ENCODE data around the gene ST6GAL1.

ST6GAL1 gene

DNA sequence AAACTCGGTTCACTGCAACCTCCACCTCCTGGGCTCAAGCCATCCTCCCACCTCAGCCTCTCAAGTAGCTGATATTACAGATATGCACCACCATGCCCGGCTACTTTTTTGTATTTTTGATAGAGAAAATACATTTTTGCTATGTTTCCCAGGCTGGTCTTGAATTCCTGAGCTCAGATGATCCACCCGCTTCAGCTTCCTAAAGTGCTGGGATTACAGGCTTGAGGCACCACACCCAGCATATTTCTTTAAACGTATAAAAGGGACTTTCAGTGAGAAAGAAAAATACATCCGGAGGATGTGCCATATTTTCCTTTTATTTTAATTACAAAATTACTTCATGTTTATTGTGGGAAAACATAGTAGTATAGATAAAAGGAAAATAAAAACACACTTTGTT lies 153.8 kb downstream of the ST6GAL1 start:
- DNase-seq: no peak

DNA sequence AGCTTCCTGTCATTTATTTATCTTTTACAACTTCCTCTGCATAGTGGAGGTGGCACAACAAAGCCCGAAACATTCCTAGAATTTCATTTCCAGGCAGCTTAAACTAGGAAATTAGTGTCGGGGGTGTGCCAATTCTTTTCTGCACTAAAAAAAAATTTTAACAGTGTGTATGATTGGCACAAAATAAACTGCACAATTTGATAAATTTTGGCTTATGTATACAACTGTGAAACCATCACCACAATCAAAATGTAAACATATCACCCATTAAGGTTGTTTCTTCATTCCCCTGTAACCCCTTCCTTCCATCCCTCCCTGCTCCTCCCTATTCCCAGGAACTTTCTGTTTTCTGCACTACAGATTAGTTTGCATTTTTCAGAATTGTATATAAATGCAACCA lies 154.3 kb downstream of the ST6GAL1 start:
- DNase-seq: no peak

DNA sequence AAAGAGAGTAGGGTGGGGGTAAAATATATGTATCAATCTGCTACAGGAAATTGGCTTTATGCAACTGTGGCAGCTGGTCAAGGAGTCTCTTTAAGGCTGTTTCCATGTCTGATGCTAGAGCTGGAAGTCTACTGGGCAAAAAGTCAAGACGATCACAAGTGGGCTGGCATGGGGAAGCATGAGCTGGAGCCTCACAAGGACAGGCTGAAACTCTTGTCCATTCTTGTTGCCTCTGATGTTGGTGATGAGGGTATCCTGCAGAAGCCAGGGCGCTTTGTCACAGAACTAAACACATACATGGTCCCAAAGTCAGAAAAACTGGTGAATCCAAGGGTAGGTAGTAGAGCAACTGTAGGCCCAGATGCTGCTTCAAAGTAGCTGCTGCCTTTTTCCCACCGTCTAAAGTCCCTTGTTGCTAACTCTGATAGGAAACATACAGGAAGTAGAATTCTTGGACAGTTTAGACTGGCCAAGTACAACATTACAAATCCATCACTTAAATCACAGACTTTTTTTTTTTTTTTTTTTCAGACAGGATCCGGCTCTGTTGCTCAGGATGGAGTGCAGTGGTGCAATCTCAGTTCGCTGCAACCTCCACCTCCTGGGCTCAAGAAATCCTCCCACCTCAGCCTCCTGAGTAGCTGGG lies 154.8 kb downstream of the ST6GAL1 start:
- DNase-seq: no peak

DNA sequence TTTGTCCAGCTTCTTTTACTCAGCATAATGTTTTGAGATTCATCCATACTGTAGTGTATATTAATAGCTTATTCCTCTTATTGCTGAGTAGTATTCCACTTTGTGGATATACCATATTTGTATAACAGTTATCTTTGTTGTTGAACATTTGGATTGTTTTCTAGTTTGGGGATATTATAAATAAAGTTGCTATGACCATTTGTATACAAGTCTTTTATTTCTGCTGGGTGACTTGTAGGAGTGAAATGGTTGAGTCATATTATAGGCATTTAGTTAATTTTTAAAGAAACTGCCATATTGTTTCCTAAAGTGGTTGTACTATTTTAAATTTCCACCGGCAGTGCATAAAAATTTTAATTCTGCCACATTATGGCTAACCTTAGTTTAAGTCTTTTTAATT lies 155.6 kb downstream of the ST6GAL1 start:
- DNase-seq: no peak

DNA sequence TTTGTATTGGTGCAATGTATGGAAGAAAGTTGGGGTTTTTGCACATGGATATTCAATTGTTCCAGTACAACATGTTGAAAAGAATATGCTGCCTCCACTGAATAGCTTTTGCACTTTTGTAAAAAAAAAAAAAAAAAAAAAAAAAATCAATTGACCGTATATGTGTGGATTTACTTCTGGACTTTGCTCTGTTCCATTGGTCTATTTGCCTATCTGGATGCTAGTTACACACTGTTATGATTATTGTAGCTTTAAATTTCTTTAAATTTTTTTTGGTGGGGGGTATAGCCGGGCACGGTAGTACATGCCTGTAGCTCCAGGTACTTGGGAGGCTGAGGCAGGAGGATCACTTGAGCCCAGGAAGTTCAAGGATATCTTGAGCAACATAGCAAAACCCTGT lies 156.5 kb downstream of the ST6GAL1 start:
- no peak for DNase-seq

DNA sequence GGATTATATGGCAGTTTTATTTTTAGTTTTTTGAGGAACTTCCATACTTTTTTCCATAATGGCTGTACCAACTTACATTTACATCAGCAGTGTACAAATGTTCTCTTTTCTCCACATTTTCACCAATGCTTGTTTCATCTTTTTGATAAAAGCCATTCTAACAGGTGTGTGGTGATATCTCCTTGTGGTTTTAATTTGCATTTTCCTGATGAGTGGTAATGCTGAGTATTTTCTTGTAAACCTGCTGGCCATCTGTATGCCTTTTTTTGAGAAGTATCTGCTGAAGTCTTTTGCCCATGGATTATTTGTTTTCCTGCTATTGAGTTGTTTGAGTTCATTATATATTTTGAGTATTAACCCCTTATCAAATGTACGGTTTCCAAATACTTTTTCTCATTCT lies 158.4 kb downstream of the ST6GAL1 start:
- DNase-seq: no peak

DNA sequence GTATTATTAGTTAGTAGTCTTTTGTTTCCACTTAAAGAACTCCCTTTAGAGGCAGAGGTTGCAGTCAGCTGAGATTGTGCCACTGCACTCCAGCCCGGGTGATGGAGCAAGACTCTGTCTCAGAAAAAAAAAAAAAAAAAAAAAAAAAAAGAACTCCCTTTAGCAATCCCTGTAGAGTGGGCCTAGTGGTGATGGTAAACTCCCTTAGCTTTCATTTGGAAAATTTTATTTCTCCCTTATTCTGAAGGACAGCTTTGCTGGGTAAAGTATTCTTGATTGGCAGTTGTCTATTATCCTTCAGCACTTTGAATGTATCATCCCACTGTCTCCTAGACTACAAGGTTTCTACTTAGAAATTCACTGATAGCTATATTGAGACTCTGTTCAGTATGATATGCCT lies 163.0 kb downstream of the ST6GAL1 start:
- no peak for DNase-seq

DNA sequence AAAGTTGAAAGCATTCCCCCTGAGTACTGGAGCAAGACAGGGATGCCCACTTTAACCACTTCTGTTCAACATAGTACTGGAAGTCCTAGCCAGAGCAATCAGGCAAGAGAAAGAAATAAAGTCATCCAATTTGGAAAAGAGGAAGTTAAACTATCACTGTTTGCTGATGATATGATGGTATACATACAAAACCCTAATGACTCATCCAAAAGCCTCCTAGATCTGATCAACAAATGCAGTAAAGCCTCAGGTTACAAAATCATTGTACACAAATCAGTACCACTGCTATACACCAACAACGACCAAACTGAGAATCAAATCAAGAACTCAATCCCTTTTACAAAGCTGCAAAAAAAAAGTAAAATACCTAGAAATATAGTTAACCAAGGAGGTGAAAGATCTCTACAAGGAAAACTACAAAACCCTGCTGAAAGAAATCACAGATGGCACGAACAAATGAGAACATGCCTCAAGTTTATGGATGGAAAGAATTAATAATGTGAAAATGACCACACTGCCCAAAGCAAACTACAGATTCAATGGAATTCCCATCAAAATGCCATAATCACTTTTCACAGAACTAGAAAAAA lies 168.7 kb downstream of the ST6GAL1 start:
- DNase-seq: no peak

DNA sequence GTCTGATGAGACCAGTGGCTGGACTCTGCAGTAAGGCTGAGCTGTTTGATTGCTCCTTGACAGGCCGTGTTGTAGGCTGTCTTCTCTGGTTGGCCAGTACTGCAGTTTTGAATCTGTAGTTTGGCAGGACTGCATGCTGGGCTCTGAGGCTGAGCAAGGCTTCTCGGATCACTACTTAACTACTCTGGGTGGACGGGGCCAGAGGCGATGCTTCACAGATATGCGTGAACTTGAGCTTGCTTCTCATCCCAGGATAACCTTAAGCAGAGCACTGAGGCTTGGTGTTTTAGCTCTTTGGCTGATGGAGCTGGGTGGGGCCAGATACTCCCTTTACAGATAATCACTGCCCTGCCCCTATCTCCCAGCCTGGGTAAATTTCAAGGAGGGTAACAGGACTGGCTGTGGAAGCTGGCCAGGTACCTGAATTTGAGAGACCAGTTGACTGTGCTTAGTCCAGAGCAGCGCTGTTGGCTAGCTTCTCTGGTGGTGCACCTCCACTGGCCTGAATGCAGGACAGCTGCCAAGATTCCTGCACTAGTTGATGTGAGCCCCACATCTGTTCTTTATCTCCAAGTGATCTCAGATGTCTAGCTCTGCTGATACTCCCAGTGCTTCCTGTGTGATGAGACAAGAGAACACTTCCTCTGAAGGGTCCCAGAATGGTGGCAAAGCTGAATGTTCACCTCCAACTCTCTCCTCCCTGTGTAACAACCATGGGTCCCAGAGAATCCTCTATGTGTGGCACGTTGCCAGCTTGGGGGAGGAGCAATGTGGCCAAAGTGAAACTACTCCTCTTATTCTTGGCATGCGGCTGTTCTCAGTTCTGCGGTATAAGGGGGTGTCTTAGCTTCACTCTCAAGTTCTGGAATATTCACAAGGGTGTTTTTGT lies 171.1 kb downstream of the ST6GAL1 start:
- peak; percentile 3 for DNase-seq

DNA sequence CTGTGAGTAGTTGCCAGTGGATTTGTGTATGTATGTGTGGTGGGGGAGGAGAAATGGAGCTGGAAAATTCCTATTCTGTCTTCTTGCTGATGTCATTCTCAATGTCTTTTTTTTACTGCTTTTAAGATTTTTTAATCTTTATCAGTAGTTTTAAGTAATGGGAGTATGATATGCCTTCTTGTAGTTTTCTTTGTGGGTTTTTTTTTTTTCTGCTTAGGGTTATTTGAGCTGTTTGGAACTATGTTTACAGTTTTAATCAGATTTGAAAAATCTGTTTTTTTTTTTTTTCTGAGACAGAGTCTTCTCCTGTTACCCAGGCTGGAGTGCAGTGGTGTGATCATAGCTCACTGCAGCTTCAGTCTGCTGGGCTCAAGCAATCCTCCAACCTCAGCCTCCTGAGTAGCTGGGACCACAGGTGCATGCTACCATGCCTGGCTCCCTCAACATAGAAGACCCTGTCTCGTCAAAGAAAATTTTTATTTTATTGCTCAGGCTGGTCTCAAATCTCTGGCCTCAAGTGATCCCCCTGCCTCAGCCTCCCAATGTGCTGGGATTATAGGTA lies 171.8 kb downstream of the ST6GAL1 start:
- DNase-seq: no peak

DNA sequence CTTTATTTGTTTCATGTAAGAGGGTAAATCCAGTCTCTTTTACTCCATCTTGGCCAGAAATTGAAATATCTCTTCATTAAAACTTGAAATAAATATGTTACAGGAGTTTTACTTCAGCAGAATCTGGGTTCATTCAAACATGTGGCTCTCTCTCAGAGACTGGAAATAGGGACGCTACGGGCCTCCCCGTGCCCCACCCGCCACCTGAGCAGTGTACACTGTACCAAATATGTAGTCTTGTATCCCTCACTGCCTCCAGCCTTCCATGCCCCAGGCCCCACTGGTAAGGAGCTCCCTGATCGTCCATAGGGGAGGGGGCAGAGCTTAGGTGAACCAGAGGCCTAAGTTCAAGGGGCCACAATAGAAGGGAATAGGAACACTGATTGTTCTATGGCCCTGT lies 172.9 kb downstream of the ST6GAL1 start:
- no peak for DNase-seq

DNA sequence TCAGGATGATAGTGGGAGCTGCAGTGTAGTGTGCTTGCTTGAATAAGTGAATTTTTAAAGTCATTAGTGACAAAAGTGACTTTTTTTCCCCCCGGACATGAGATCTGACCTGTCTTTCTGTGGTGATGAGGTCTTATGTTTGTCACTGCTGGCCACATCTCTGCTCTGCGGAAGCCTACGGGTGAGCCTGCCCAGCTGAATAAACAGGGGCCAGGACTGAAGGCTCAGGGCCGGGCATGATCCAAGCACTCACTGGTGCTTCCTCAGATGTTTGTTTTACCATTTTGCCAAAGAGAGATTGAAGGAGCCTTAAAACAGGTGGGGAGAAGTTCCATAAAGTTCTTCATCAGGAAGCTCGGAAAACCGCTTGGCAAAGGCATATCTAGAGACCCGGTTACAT lies 174.0 kb downstream of the ST6GAL1 start:
- no peak for DNase-seq

DNA sequence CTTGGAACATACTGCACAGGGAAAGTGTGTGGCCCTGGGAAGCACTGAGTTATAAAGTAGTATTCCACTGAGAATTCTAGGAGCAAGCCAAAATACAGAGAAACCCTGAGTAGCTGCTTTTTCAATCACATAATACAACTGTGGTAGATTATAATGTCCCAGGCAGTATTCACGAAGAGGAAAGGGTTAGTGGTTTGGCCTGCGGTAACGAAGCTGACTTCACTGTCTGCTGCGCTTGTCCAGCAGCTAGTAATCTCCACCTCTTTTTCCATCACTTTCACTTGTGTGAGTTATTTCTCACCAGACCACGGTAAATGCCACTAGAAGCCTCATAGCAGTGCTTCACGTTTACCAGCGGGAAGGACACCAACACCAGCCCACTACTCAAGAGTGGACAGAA lies 174.6 kb downstream of the ST6GAL1 start:
- DNase-seq: no peak

DNA sequence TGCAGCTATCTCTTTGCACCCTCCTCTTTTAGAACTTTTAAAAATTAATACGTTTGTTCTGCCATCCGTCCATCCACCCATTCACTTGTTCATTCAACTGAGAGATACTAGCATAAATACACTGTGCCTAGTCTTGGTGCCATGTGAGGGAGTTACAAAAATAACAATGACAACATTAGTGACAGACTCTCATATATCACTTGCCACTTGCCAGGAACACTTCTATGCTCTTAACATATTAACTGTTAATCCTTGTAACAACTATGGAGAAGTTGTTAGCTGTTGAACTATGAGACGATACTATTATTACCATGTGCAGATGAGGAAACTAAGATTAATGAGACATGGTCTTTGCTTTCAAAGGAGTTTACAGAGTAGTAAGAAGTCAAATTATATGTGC lies 175.4 kb downstream of the ST6GAL1 start:
- DNase-seq: no peak

DNA sequence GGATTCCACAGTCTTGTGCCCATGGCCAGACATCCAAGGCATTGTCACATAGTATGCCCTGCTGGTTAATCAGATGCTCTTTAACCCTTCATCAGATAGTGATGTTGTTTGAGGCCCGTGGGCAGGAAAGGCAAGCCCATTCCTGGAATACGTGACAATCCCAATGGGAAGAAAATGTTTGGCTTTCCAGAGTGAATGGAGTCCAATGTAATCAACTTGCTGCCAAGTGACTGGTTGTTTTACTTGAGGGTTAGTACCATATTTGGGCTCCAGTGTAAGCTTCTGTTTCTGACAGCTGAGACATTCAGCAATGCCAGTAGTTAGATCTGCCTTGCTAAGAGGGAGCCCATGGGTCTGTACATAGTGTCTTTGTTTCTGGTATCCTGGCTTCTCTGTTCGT lies 177.7 kb downstream of the ST6GAL1 start:
- no peak for DNase-seq

DNA sequence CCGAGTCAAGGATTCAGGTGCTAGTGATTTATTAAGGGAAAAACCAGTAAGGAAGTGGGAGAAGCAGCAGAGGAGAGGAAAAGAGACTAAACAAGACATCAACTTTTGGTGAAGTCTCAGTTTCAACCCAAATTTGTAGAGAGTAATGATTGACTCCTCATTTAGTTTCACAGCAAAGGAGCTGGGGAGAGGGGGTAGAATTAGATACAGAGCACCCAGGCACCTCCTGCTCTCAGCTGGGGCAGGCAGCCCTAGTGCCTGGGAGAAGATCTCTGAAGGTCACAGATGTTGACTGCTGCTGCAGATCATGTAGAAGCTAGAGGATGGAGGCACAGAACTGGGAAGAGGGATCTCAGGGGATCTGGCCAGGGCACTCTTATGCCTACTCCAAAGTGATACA lies 179.8 kb downstream of the ST6GAL1 start:
- DNase-seq: no peak

DNA sequence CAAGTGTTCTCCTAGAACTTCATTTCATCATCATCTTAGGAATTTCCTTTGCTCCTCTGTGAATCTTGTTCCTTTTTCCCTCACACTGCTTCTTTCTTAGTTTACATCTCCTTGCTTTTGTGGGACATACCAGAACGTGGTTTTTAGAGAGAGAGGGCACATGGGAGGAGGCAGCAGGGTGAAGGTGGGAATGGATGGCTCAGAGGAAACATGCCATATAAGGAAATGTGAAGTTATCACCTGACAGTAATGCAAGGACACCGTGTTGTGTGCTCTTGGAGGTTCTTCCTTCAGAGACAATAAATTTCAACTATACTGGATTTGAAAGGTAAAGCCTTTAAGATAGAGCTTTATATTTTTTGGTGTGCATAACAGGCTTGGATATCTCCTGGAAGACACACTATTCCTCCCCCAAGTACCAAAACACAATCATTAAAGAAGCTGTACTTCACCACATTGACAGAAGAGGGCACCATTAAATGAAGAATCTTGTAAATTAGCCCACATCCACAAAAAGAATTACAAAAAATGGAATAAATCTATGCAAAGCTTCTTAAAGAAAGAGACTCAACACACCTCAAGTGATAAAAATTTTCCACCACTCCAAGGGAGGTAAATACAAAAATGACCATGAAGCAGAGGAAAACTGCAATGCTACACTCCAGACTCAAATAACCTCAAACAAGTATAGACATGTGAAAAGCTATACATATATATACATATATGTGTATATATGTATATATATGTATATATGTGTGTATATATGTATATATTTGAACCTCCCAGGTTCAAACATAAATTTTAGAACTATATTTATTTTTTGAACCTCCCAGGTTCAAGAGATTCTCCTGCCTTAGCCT lies 182.8 kb downstream of the ST6GAL1 start:
- no peak for DNase-seq

DNA sequence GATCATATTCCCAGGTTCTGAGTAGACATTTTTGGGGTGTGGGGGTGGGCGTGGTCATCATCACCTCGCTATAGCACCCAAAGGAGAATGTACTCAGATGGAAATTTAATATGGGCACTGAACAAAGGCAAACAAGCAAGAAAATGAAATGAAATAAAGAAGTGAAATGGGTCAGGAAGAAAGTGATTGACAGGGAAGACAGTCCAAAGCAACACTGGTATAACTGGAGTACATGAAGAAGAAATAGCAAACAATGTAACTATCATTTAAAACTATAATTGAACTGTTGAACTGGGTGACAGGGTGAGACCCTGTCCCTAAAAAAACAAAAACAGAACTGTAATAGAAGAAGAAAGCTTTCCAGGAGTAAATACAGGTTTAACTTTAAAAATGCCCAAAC lies 184.2 kb downstream of the ST6GAL1 start:
- no peak for DNase-seq

DNA sequence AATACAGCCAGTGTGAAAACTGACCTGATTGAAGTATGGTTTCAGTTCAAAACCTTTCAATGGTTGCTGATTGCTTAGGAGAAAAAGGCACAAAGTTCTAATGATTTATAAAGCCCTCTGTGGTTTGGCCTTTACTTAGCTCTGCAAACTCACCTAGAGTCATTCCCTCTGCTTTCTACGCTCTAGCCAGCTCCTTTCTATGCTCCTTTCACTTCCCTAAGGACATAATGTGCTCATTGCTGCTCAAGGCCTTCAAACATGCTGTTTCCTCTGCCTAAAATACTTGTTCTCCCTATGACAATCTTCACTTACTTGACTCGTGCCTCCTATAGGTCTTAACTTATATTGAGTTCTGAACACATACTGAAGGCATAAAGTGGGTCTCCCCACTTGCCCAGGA lies 190.0 kb downstream of the ST6GAL1 start:
- DNase-seq: no peak

DNA sequence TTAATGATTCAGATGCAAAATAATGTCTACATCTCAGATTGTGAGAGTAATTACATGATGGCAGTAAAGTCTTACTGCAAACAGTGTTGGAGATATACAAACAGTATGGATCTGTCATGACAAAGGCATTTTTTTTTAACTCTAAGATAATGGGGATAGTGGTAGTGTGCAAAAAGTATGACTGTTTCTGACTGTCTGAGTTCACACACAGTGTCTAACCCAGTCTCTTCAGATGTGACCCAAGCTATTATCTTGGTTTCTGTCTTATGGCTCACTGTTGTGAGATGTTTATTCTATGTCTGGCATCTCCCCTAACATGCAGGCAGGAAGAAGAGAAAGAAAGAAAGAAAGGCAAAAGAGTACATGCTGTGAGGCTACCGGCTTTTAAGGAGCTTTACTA lies 191.9 kb downstream of the ST6GAL1 start:
- DNase-seq: no peak

DNA sequence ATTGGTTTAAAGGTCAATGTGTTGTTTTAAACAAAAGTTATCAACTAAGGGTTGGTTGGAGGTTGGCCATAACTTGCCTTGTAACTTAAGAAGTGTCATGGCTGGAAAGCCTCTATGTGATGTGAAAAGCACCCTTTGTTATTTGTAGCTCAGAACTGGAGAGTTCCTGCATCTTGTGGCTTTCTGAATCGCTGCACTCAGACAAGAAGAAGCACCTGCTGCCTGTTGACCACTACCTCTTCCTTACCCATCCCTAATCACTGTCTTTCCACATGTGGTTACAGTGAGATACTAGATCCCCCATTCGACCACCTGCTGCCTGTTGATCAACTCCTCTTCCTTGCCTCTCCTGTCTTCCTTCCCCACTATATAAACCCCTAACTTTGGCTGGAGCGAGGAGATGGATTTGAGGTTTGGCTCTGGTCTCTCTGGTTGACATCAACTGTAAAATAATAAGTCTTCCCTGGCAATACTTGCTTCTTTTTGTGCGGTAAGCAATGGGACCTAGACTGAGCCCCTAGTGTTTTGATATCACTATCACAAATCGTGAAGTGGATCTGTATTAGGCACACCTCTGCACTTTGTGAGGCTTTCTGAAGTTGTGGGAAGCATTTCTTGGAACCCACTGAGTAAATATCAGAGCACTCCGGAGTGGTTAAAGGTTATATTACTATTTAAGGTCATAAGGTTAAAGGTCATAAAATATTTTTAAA lies 195.1 kb downstream of the ST6GAL1 start:
- DNase-seq: no peak

Measured in NCI-H1105 (cell line).